ELR (cell line): ENCODE results near the gene SLC25A40.
"Not testable (repeated sequence)": the region's sequence is repeated elsewhere in the genome, so short reads cannot be mapped to it uniquely, and the experiment has no call there.

Experiments
- DNase-seq: peaks from one replicate; pipeline ENCODE4 v3.0.0-alpha.2; 2015; ENCODE audit warnings: low read depth

Gene SLC25A40, protein sequence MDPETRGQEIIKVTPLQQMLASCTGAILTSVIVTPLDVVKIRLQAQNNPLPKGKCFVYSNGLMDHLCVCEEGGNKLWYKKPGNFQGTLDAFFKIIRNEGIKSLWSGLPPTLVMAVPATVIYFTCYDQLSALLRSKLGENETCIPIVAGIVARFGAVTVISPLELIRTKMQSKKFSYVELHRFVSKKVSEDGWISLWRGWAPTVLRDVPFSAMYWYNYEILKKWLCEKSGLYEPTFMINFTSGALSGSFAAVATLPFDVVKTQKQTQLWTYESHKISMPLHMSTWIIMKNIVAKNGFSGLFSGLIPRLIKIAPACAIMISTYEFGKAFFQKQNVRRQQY

DNA sequence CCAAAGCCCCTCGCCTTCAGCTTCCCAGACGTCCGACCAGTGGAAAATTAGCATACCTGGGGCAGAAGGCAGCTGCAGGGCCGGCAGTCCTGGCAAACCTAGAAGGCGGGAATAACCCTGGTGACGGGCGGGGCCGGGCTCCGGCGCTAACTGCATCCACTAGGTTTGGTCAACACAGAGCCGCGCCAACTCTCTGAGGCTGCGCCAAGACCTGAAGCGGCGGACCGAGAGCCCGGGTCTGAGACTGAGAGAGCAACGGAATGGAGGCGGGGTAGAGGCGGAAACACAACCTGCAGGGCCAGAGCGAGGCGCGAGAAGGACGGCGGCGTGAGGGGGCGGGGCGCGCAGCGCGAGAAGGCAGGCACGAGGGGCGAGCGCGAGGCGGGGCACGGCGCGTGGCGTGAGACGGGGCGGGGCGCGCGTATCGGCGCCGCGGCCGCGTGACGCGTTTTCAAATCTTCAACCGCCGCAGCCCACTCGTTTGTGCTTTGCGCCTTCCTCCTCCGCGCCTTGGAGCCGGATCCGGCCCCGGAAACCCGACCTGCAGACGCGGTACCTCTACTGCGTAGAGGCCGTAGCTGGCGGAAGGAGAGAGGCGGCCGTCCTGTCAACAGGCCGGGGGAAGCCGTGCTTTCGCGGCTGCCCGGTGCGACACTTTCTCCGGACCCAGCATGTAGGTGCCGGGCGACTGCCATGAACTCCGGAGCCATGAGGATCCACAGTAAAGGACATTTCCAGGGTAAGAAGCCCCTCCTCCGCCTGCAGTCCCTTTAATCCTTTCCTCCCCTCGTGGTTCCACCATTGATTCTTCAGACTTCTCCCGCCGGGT is at the start of gene SLC25A40, which contains the start of gene DBF4:
TSS of gene SLC25A40 (minus strand) at position 321 of the 829 bp plus-strand sequence. CDS start 17,633 bp downstream, outside the sequence.
TSS of gene DBF4 (plus strand) at position 454 of the 829 bp plus-strand sequence. CDS start at position 694, 240 bp downstream.
- DNase-seq: peak; percentile 93

DNA sequence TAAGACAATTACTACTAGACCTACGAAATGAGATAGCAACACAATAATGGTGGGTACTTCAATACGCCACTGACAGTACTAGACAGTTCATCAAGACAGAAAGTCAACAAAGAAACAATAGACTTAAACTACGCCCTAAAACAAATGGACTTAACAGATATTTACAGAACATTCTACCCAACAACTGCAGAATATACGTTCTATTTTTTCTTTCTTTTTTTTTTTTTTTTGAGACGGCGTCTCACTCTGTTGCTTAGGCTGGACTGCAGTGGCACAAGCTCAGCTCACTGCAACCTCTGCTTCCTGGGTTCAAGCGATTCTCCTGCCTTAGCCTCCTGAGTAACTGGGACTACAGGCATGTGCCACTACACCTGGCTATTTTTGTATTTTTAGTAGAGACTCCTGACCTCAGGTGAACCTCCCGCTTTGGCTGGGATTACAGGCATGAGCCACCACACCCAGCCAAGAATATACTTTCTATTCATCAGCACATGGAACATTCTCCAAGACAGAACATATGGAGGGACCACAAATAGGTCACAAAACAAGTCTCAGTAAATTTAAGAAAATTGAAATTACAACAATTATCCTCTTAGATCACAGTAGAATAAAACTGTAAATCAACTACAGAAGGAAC is 46.7 kb upstream of the SLC25A40 start:
- not testable (repeated sequence) for DNase-seq

DNA sequence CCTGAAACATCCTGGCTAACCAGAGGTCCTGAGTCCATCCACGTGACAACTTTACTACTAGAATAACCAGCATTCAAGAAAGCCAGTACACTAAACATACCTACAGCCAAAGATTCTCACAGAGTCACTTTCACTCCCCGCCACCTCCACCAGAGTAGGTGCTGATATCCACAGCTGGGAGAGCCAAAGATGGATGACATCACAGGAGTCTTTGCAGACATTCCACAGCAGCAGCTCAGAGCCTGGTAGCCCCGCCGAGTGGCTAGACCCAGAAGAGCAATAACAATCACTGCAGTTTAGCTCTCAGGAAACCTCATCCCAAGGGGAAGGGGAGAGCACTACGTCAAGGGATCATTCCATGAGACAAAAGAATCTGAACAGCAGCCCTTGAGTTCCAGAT is 44.4 kb upstream of the SLC25A40 start:
- DNase-seq: no peak

DNA sequence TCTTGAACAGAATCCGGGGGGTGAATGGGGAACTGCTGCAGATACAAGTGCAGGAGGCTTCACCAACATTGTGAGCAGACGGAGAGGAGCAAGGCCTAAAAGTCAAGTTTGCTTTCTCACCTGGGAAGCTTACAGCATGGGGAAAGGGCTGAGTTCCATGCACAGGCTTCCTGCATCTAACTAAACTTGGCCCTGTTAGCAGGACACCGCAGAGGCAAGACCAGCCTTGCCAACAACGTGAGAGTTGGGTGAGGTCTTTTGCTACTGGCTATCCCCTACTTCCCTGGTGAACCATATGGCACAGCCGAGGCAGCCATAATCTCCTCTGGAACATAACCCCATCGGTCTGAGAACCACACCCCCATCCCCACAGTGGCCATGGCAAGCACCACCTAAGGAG is 43.7 kb upstream of the SLC25A40 start:
- no peak for DNase-seq

DNA sequence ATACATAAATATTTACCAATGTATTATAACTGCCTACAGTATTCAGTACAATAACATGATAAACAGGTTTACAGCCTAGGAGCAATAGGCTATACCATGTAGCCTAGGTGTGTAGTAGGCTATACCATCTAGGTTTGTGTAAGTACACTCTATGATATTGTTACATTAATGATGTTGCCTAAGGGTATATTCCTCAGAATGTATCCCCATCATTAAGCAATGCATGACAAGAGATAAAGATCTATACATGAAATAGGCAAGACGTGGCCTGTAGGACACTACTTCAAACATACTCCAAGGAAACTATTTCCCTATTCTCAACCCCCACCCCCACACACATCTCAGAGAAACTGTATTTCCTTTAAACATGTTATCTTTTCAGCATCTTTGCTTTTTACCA is 42.6 kb upstream of the SLC25A40 start:
- no peak for DNase-seq

DNA sequence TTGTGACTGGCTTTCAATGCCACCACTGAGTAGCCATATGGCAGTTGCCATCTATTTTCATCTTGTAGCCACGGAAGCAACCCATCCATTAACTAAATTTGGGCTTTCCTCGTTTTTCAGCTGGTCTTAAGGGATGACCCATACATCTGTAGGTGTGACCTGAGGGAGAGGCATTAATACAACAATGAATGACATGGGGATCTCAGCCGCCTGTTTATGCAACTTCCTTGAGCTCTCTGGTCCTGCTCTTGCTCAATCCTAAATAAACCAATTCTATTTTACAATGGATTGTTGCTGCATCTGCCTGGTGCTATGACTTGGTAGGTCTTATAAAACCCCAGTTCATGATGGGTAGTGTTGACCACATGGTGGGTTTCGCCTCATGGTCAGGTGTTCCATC is 36.0 kb upstream of the SLC25A40 start:
- DNase-seq: no peak

DNA sequence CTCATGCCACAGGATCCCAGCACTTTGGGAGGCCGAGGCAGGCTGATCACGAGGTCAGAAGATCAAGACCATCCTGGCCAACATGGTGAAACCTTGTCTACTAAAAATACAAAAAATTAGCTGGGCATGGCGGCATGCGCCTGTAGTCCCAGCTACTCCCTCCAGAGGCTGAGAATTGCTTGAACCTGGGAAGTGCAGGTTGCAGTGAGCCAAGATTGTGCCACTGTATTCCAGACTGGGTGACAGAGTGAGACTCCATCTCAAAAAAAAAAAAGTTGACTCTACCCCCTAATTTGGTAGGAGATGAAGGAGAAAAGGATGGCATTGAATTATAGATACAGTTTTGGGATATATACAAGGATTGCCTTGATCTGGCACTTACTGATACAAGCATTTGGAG is 32.7 kb upstream of the SLC25A40 start:
- DNase-seq: not testable (repeated sequence)

DNA sequence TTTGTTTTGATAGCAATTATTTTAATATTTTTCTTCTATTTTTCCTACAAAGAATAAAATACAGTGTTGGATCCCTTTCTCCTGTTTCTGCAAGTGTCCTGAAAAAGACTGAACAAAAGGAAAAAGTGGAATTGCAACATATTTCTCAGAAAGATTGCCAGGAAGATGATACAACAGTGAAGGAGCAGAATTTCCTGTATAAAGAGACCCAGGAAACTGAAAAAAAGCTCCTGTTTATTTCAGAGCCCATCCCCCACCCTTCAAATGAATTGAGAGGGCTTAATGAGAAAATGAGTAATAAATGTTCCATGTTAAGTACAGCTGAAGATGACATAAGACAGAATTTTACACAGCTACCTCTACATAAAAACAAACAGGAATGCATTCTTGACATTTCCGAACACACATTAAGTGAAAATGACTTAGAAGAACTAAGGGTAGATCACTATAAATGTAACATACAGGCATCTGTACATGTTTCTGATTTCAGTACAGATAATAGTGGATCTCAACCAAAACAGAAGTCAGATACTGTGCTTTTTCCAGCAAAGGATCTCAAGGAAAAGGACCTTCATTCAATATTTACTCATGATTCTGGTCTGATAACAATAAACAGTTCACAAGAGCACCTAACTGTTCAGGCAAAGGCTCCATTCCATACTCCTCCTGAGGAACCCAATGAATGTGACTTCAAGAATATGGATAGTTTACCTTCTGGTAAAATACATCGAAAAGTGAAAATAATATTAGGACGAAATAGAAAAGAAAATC is 31.2 kb upstream of the SLC25A40 start:
- DNase-seq: not testable (repeated sequence)

DNA sequence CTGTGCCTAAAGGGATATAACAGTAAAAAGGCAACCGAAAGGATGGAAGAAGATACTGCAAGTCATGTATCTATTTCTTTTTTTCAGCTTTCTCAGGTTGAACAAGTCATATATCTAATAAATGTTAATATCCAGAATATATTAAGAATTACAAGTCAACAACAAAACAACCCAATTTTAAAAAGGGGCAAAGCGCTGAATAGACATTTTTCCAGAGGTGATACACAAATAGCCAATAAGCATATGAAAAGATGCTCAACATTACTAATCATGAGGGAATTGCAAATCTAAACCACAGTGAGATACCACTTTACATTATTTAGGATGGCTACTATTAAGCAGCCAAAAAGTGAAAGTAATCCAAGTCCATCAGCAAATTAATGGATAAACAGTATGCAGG is 23.1 kb upstream of the SLC25A40 start:
- DNase-seq: no peak

DNA sequence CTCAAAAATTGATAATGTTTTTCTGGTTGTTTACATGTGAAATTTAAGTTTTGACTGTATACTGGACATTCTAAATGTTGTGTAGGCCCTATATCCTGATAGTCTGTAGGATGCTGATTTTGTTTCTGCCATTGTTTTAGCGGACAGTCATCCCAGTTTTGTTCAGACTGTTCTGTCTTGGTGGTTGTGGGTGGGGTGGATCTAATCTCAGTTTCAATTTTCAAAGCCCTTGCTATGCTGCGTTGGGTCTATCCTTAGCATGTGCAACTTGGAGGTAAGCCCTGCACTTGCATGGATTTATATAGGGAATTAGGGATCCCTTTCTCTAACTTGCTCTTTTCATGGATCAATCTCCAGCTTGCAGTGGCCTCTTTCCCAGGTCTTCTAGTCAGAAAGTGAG is 19.2 kb upstream of the SLC25A40 start:
- no peak for DNase-seq

DNA sequence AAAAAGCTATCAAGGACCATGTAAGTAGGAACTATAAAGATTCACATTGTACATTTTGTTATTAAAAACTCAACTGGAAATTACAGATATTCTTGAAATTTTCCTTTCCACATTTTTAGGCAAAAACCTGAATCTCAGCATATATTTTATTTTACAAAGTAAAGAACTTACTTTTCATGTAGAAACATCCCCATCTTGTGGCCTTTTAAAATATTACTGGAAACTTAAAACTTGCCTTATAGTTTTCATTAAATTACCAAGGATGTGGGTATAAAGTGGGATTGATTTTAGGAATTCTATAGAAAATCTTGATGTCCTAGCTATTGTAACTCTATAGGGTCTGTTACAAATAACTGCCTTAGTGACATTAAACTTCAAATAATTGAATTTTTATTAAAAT is 10.7 kb upstream of the SLC25A40 start:
- DNase-seq: peak; percentile 61

DNA sequence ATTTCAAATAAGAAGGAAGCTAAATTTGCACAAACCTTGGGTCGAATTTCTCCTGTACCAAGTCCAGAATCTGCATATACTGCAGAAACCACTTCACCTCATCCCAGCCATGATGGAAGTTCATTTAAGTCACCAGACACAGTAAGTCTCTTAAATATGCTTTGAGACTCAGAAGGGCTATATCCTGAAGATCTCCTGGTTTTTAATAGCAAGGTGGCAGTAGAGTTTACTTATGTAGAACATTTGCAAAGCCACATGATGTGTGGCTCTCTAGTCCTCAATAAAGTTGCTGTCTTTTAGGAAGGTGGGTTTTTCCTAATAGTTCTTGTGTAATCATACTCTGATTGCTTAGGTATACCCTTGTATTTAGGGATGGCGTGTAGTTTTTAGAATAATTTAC is 8.9 kb upstream of the SLC25A40 start:
- no peak for DNase-seq

DNA sequence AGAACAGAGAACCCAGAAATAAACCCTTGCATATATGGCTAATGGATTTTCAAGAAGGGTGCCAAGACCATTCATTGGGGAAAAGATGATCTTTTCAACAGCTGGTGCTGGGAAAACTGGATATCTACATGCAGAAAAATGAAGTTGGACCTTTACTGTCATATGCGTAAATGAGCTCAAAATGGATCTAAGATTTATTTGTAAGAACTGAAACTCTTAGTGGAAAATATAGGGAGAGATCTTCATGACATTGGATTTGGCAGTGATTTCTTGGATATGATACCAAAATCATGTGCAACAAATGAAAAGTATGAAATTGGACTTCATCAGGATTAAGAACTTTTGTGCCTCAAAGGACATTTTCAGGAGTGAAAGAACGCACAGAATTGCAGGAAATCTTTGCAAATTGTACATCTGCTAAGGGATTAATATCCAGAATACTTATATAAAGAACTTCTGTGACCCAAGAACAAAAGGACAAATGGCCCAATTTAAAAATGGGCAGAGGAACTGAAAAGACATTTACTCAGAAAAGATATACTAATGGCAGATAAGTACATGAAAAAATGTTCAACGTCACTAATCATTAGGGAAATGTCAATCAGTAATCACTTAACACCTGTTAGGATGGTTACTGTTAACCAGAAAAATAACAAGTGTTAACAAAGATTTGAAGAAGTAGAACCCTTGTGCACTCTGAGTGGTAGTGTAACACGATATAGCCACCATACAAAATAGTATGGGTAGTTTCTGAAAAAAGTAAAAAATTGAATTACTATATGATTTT is 6.2 kb upstream of the SLC25A40 start:
- DNase-seq: no peak

DNA sequence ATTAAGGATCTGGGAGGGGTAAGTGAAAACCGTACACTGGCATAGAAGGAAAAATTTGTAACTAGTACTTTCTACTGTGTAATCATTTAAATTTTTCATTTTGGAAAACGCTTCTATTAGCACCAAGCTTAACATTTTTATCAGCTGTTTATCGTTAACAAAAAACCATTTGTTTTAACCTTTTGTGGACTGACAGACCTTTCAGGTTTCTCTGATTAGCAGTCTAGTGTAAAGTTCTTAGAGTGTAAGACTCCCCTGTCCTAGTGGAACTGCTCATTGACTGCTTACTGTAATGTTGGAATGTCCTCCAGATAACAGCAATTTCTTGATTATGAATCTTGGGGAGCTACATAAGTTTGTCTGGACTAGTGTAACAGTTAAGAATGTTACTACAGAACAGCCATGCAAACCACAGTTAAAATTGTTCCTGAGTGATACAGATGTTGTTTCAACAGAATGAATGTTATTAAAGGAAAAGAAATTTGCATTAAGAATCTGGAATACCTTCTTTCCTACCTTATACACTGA is 2.1 kb upstream of the SLC25A40 start:
- DNase-seq: peak; percentile 10

DNA sequence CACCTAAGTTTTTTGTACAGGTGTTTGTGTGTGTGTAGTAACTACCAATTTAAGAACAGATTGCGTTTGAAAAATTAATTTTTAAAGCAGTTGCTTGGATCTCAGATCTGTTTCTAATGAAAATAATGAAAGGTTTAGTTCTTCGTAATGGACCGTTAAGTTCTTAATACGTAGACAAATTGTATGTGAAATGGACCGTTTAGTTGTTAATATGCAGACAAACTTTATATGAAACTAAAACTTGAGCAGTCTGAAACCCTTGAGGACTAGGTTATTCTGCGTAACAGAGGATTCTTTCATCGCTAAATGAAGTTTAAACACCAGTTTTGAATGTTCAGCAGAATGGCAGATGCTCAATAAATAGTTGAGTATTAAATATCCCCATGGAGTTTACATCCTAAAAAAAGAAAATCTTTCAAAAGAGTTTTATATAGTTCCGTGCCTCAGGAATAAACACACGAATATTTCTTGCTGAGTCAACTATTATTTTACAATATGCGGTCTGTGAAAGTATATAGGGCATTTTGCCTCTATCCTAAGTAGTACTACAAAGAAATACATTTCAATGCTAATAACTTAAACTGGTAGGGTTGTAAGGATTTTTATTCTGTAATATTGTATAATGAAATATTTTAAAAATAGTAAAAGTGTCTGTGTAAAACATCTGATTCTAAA is 1.3 kb upstream of the SLC25A40 start:
- DNase-seq: peak; percentile 10

DNA sequence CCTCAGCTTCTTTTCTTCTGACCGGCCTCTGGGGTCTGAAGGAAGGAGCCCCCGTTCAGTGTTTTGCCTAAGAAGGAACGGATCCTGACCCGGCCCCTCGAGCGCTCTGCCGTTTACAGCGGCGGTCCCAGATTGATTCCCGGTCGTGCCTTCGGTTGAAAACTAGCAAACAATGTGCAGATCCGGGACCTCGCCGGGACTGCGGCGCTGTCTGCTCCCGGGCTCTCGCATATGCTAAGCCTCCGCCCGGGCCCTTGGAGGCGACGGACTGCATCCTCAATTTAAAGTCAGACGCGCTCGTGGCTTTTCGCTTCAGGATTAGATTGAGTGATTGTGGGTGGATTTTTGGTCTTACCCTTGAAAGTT is 692 bp upstream of the SLC25A40 start:
- peak; percentile 63 for DNase-seq

DNA sequence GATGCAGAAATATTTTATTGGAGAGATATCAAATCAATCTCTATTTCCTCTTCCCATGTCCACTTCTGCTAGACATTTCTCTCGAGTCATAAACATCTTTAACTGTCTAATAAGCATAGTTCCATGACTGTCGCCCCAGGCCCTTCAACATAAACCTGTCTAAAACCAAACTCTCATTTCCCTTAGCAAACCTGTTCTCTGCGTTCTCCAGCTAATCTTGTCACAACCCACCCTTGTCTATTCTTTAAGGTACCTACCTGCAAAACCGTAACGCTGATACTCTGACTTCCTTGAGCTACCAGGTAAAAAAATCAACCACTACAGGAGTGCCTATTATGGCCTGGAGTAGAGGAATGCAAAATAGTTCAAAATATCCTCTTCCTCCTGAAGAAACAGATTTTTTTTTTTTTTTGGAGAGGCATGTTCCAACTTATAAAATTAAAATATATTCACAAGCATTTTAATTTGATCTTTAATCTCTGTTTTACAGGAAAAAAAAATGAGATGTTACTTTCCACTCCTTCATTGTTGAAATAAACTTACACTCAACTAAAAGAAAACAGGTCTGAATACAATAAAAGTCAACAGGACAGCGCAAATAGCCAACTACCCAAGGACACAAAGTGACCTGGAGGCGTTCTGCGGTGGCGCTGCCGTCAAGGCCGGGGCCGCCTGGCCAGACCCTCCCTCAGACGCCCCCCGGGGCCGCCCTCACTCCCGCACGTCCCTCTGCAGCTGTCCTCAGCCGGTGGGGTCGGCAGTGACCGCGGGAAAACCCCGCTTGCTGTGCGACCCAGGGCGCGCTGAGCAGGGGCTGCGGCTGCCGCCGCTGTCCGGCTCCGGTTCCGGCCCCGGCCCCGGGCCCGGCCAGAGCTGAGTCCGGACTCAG is 765 bp downstream of the SLC25A40 start:
- peak; percentile 16 for DNase-seq

DNA sequence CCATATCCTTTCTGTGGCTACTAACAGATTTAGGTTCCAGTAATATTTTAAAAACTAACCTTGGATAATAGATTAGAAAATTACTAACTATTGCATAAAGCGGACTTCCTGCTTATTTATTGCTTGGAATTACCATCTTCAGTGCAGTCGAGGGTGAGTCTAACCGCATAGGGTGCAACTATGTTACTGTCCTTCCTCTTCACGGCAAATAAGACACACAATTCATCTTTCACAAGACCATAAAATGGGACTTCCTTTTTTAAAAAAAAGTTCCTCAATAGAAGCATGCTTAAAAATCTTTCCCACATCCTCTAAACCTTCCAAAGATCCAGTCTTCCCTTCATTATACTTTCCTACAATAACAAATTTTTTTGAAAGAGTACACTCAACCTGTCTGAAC is 2.1 kb downstream of the SLC25A40 start:
- DNase-seq: no peak

DNA sequence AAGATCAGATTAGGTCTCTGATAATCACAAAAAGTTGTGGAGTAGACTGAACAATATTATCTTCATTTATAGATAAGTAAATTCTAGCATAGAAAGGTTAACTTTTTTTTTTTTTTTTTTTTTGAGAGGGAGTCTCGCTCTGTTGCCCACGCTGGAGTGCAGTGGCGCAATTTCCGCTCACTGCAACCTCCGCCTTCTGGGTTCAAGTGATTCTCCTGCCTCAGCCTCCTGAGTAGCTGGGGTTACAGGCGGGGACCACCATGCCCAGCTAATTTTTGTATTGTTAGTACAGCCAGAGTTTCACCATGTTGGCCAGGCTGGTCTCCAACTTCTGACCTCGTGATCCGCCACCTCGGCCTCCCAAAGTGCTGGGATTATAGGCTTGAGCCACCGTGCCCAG is 2.8 kb downstream of the SLC25A40 start:
- not testable (repeated sequence) for DNase-seq
